CMK (cell line): Measurements from ENCODE around the gene BACE1-AS.

Experiments
- DNase-seq: peaks from one replicate; pipeline ENCODE4 v3.0.0-alpha.2; 2010; ENCODE audit warnings: low read depth

BACE1-AS gene

GRCh38 chr11:117292616-117293015 lies 1.5 kb downstream of the BACE1-AS start:
- DNase-seq = no peak

GRCh38 chr11:117295438-117296137 lies 4.4 kb downstream of the BACE1-AS start:
- no peak for DNase-seq

GRCh38 chr11:117296881-117297280 lies 5.7 kb downstream of the BACE1-AS start:
- no peak for DNase-seq

GRCh38 chr11:117298195-117298594 lies 7.0 kb downstream of the BACE1-AS start:
- no peak for DNase-seq

- no peak for DNase-seq
These were observed 8.5 kb downstream of the BACE1-AS start for GRCh38 chr11:117299351-117300282.

- DNase-seq = no peak
These were observed 9.1 kb downstream of the BACE1-AS start for GRCh38 chr11:117300283-117300663.

- no peak for DNase-seq
These were observed 9.6 kb downstream of the BACE1-AS start for GRCh38 chr11:117300773-117301172.

- DNase-seq = no peak
These were observed 11.1 kb downstream of the BACE1-AS start for GRCh38 chr11:117302228-117302627.

- no peak for DNase-seq
These were observed 12.0 kb downstream of the BACE1-AS start for GRCh38 chr11:117303101-117303500.

- DNase-seq = no peak
These were observed 12.6 kb downstream of the BACE1-AS start for GRCh38 chr11:117303646-117304315.

GRCh38 chr11:117305145-117305544 lies 14.0 kb downstream of the BACE1-AS start:
- no peak for DNase-seq

- DNase-seq = no peak
These were observed 18.2 kb downstream of the BACE1-AS start for GRCh38 chr11:117309310-117309709.

GRCh38 chr11:117313091-117313490 lies 21.9 kb downstream of the BACE1-AS start:
- DNase-seq = no peak

GRCh38 chr11:117313828-117314768 lies 23.0 kb downstream of the BACE1-AS start:
- no peak for DNase-seq

- DNase-seq = no peak
These were observed 23.7 kb downstream of the BACE1-AS start for GRCh38 chr11:117314840-117315239.

GRCh38 chr11:117315285-117316196 lies 24.4 kb downstream of the BACE1-AS start:
- no peak for DNase-seq

GRCh38 chr11:117316197-117316961 lies 25.2 kb downstream of the BACE1-AS start, which contains the start of gene BACE1:
TSS of gene BACE1 (minus strand) at chr11:117316256. CDS start at chr11:117315795, 461 bp downstream.
- DNase-seq = no peak

GRCh38 chr11:117318738-117319137 lies 27.6 kb downstream of the BACE1-AS start:
- no peak for DNase-seq

- DNase-seq = no peak
These were observed 28.2 kb downstream of the BACE1-AS start for GRCh38 chr11:117319214-117319840.
